Lower leg skin (tissue), 3 donors: ENCODE results near the gene SLC22A16.

Source experiments
- POLR2A ChIP-seq, 2 donors: fragments of 450-650 bp; IDR thresholded peaks; one replicate each; pipeline ENCODE4 v1.6.1; 2016 to 2017; ENCODE audit warnings: antibody characterized with exemption in 2 of 2, mild to moderate bottlenecking in 1 of 2, moderate library complexity in 1 of 2
- TF ChIP-seq, protein P1 (sequence below), 3 donors: fragments of 450-650 bp; IDR thresholded peaks; one replicate each; pipeline ENCODE4 v1.5.1; 2016; ENCODE audit warnings: antibody characterized with exemption in 3 of 3, mild to moderate bottlenecking in 3 of 3, moderate library complexity in 2 of 3

DNA sequence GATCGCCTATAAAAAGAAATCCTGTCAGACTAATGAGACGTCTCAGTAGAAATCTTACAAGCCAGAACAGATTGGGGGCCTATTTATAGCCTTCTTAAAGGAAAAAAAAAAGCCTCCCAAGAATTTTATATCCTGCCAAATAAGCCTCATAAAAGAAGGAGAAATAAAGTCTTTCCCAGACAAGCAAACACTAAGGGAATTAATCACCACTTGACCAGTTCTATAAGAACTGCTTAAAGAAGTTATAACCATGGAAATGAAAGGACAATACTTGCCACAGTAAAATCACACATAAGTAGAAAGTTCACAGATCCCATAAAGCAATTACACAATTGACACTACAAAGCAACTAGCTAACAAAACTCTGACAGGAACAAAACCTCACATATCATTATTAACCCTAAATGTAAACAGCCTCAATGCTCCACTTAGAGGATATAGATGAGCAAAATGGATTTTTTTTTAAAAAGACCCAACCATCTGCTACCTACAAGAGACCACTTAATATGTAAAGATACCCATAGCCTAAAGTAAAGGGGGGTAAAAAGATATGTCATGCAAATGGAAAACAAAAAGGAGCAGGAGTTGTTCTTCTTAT, 13.4 kb downstream of the SLC22A16 start:
- TF ChIP-seq, protein P1, sequence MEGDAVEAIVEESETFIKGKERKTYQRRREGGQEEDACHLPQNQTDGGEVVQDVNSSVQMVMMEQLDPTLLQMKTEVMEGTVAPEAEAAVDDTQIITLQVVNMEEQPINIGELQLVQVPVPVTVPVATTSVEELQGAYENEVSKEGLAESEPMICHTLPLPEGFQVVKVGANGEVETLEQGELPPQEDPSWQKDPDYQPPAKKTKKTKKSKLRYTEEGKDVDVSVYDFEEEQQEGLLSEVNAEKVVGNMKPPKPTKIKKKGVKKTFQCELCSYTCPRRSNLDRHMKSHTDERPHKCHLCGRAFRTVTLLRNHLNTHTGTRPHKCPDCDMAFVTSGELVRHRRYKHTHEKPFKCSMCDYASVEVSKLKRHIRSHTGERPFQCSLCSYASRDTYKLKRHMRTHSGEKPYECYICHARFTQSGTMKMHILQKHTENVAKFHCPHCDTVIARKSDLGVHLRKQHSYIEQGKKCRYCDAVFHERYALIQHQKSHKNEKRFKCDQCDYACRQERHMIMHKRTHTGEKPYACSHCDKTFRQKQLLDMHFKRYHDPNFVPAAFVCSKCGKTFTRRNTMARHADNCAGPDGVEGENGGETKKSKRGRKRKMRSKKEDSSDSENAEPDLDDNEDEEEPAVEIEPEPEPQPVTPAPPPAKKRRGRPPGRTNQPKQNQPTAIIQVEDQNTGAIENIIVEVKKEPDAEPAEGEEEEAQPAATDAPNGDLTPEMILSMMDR (IDR thresholded peaks at IDR 0.05) = no peak
- TF ChIP-seq POLR2A (IDR thresholded peaks at IDR 0.05) = no peak
